HepG2 (cell line): ENCODE data around the gene EIF4E1B. TPM values are rescaled to one million over a fixed set of nuclear protein-coding genes. Genes with fewer than 3 reads are reported as not detected.

ENCODE experiments used
- EZH2 ChIP-seq: conservative IDR thresholded peaks from 2 replicates; pipeline ENCODE4 v1.6.1; 2012; ENCODE audit warnings: mild to moderate bottlenecking, low read depth, low read length, moderate library complexity
- HNRNPL ChIP-seq: fragments of 200-400 bp; formaldehyde crosslinking; IDR thresholded peaks from 2 replicates; pipeline ENCODE4 v1.6.1; 2017; ENCODE audit warnings: mild to moderate bottlenecking, low read depth, low read length
- KDM2A ChIP-seq: sonication (generic); formaldehyde crosslinking; IDR thresholded peaks from 2 replicates; pipeline ENCODE4 v1.4.0; 2020; ENCODE audit warnings: low read depth, missing genetic modification reagents, borderline replicate concordance
- NCOA5 ChIP-seq: sonication (generic); formaldehyde crosslinking; IDR thresholded peaks from 2 replicates; pipeline ENCODE4 v1.4.0; 2020; ENCODE audit warnings: missing genetic modification reagents
- SALL2 ChIP-seq: sonication (generic); formaldehyde crosslinking; IDR thresholded peaks from 2 replicates; pipeline ENCODE4 v1.8.1; 2023; ENCODE audit warnings: mild to moderate bottlenecking, missing genetic modification reagents, inconsistent platforms
- SAP130 ChIP-seq: IDR thresholded peaks from 2 replicates; pipeline ENCODE4 v1.6.1; 2016; ENCODE audit warnings: low read depth
- SMC3 ChIP-seq: IDR thresholded peaks from 2 replicates; pipeline ENCODE4 v1.6.1; 2011; ENCODE audit warnings: low read length, improper control_type of control experiment
- TIGD3 ChIP-seq: sonication (generic); formaldehyde crosslinking; IDR thresholded peaks from 2 replicates; pipeline ENCODE4 v1.5.1; 2020; ENCODE audit warnings: mild to moderate bottlenecking, missing genetic modification reagents, borderline replicate concordance
- TOE1 ChIP-seq: sonication (generic); formaldehyde crosslinking; IDR thresholded peaks from 2 replicates; pipeline ENCODE4 v1.4.0; 2020; ENCODE audit warnings: mild to moderate bottlenecking, missing genetic modification reagents
- TSC22D2 ChIP-seq: sonication (generic); formaldehyde crosslinking; IDR thresholded peaks from 2 replicates; pipeline ENCODE4 v1.5.1; 2020; ENCODE audit warnings: missing genetic modification reagents, mild to moderate bottlenecking, borderline replicate concordance
- ZBTB8A ChIP-seq: sonication (generic); formaldehyde crosslinking; IDR thresholded peaks from 2 replicates; pipeline ENCODE4 v1.4.0; 2020; ENCODE audit warnings: mild to moderate bottlenecking, low read depth, missing genetic modification reagents, borderline replicate concordance
- ZNF274 ChIP-seq: sonication (generic); formaldehyde crosslinking; IDR thresholded peaks from 2 replicates; pipeline ENCODE4 v1.5.1; 2020; ENCODE audit warnings: mild to moderate bottlenecking, missing genetic modification reagents
- ZNF331 ChIP-seq: sonication (generic); formaldehyde crosslinking; IDR thresholded peaks from 2 replicates; pipeline ENCODE4 v1.4.0; 2020; ENCODE audit warnings: missing genetic modification reagents
- ZNF597 ChIP-seq: sonication (generic); formaldehyde crosslinking; IDR thresholded peaks from 2 replicates; pipeline ENCODE4 v1.5.0; 2020; ENCODE audit warnings: missing genetic modification reagents
- ZNF629 ChIP-seq: sonication (generic); formaldehyde crosslinking; conservative IDR thresholded peaks from 2 replicates; pipeline ENCODE4 v1.5.0; 2020; ENCODE audit warnings: missing genetic modification reagents
- ZNF792 ChIP-seq: IDR thresholded peaks from 2 replicates; pipeline ENCODE4 v1.6.1; 2016
- ZSCAN29 ChIP-seq: sonication (generic); formaldehyde crosslinking; conservative IDR thresholded peaks from 2 replicates; pipeline ENCODE4 v1.4.0; 2020; ENCODE audit warnings: mild to moderate bottlenecking, missing genetic modification reagents
- ZSCAN5A ChIP-seq: sonication (generic); formaldehyde crosslinking; IDR thresholded peaks from 2 replicates; pipeline ENCODE4 v1.8.0; 2022; ENCODE audit warnings: mild to moderate bottlenecking, missing genetic modification reagents, borderline replicate concordance
- polyA plus RNA-seq, 8 experiments: library from polyadenylated mRNA; depleted of rRNA in 3 of 8; stranded (reverse) in 7 of 8; unstranded in 1 of 8; fragments of >200 nt; fragmentation: Illumina TruSeq in 4 of 8; extraction: Trizol in 4 of 8; gene quantifications; 2 replicates each; pipeline versions ENCODE4 v1.2.1 to v1.2.3, GENCODE V29; 2011 to 2016; ENCODE audit warnings: low read depth in 4 of 8, missing spikeins in 1 of 8, mixed read lengths in 1 of 8; ENCODE audit not compliant: insufficient read depth in 1 of 8
- total RNA-seq, 5 experiments: library from RNA; depleted of rRNA; stranded (reverse); fragments of >200 nt; fragmentation: Illumina TruSeq; extraction: Trizol; gene quantifications; 2 replicates each; pipeline ENCODE4 v1.2.3, GENCODE V29; 2016; ENCODE audit warnings: low read depth in 1 of 5

Gene EIF4E1B
- total and polyA plus RNA-seq, 2 of the 13 experiments (the other 11 are each of a cell fraction or from before 2014, with no cell fraction given) = not detected

- TF ChIP-seq HNRNPL (no peak), NCOA5 (no peak), SALL2 (no peak), ZBTB8A (CRISPR knock-in tag) (no peak), KDM2A (CRISPR knock-in tag) (peak; percentile 82; the same call in 1 of the 2 replicates), ZNF331 (CRISPR knock-in tag) (0 out of 2 replicates have a peak, but pooled peaks have one; percentile 38), TIGD3 (CRISPR knock-in tag) (no peak), TOE1 (CRISPR knock-in tag) (no peak), SAP130 (peak; percentile 31; the same call in 1 of the 2 replicates), ZNF629 (no peak), TSC22D2 (CRISPR knock-in tag) (no peak), EZH2 (no peak), SMC3 (peak; percentile 62), ZNF792 (CRISPR knock-in tag) (0 out of 2 replicates have a peak, but pooled peaks have one; percentile 23), ZNF274 (CRISPR knock-in tag) (peak; percentile 28; the same call in 1 of the 2 replicates), ZSCAN5A (CRISPR knock-in tag) (no peak), ZSCAN29 (CRISPR knock-in tag) (no peak), ZNF597 (no peak)
These were observed 27.6 kb downstream of the EIF4E1B start (continued) for GRCh38 chr5:176658007-176658599.
